ENCODE measurements around the gene VSTM4.

The VSTM4 gene

GRCh38 chr10:49141541-49142332 lies 26.4 kb upstream of the VSTM4 start:
- no peak for DNase-seq

- no peak for DNase-seq
Measured at GRCh38 chr10:49140304-49141177, 25.2 kb upstream of the VSTM4 start.

DNA sequence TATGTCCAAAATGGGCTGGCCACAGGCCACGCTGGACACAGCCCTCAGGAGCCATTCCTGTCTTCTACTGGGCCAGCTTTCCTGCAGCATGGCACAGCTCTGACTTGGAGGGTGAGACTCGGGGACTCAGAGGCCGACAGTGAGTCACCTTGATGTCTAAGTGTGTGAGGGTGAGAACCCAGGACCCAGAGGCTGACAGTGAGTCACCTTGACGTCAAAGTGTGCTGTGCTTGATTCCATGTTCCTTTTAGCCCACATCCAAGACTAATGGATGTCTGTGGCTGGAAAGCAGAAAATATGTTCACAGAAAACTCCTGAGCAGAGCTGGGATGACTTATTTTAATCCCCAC lies 24.5 kb upstream of the VSTM4 start:
- no peak for DNase-seq

- no peak for DNase-seq
Measured at GRCh38 chr10:49139028-49139845, 23.9 kb upstream of the VSTM4 start.

DNA sequence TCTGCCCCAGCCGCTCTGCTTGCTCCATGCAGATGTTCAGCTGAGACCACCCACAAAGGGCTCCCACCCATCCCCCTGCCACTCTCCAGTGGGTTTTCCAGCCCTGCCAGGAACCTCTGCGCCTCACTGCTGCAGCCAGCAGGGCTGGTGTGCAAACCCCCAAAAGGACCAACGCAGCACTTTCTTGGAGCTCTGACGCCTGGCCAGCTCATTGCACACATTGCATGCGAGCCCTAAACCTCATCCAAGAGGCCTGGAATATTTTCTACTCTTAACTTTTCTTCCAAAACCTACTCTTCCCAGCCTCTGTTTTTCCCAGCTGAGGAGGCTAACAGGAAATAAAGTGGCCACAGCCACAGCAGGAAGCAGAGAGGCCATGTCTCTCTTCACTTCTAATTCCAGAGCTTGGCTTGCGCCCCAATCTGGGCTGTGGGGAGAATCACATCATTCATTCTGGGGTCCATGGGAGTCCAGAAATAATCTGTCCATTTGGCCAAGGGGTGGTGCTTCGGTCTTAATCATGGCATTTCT lies 23.1 kb upstream of the VSTM4 start:
- no peak for DNase-seq

DNA sequence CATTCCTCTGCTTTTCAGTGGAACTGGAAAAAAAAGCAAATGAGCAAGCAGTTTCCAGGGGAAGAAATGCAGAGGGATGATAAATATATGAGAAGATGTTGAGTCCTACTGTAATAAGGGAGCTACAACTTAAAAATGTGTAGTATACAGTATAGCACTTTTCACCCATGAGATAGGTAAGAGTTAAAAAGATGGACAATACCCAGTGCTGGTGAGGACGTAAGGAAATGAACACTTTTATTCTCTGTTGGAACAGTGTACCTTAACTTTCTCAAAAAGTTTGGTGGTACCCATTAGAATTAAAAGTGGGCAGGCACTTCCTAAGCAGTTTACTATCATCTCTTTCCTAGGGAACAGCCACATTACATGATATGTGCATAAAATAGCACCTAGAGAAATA lies 21.2 kb upstream of the VSTM4 start:
- no peak for DNase-seq

DNA sequence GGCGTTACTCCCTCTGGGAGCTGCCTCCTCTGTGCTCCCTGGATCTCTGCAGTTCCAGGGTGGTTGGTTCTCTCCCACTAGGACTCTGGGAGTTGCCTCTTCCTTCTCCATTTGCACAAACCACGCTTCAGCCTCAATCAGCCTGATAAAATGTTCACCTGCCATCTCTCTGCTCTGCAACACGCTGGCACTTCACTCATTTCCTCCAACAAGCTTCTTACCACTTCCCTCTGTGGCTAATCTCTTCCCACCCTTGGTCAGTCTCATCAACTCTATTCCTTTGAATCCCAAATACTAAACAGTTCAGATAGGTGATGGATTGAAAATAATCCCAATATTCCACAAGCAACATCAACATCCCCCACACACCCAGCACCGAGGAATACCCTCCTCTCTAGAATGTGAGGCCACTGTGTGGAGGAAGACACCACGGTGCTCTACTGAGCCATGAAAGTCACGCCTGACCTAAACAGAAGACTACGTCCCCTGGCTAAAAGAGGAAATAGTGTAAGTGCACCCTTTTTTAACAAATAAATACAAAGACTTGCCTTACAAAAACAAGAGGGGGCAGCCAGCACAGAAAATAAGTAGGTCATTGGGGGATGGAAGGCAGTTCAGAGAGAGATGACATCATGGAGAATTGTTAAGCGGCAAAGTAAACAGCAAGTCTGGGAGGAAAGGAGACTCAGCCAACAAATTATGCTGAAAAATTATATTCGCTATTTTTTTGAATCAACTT lies 20.4 kb upstream of the VSTM4 start:
- DNase-seq: no peak

GRCh38 chr10:49134327-49134726 lies 19.0 kb upstream of the VSTM4 start:
- no peak for DNase-seq

GRCh38 chr10:49133706-49134248 lies 18.5 kb upstream of the VSTM4 start, which contains the start of gene FAM170B:
Gene FAM170B, minus strand, starts transcription at chr10:49134021. Its CDS starts 103 bp downstream, at chr10:49133918.
- no peak for DNase-seq

- DNase-seq: no peak
Measured at GRCh38 chr10:49132362-49132737, 17.0 kb upstream of the VSTM4 start.

GRCh38 chr10:49131507-49132361 lies 16.4 kb upstream of the VSTM4 start:
- no peak for DNase-seq

DNA sequence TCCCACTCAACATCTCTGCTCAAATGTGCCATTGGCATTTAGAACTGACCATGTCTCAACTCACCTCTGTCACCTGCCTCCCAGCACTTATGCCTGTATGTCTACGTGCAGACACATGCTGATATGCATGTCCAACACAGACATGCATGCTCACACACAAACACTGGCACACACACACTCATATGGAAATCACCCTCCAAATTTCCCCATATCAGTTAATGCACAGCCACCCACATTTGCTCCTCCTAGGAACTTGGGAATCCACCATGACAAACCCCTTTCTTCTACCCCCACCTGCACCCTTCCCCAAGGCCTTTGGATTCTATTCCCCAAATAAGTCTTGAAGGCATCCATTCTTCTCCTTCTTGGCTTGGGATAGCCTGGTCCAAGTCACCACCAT lies 14.1 kb upstream of the VSTM4 start:
- DNase-seq: no peak

DNA sequence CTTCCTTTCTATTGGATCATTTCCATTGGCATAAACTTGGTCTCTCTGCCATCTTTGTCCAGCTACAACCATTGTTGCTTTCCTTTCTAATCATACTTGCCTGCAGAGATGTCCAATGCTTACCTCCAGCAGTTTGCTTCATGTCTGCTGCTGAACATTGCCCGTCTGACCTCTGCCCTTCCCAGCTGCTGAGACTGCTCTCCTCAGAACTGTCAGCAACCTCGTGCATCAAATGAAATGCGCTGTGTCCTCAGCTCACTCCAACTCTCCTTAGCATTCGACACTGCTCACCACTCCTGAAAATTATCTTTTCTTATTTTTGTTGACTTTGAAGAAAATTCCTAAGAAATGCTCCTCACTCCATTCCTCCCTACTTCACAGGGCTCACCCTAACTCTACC lies 13.5 kb upstream of the VSTM4 start:
- DNase-seq: no peak

- DNase-seq: no peak
Measured at GRCh38 chr10:49123981-49124950, 8.9 kb upstream of the VSTM4 start.

DNA sequence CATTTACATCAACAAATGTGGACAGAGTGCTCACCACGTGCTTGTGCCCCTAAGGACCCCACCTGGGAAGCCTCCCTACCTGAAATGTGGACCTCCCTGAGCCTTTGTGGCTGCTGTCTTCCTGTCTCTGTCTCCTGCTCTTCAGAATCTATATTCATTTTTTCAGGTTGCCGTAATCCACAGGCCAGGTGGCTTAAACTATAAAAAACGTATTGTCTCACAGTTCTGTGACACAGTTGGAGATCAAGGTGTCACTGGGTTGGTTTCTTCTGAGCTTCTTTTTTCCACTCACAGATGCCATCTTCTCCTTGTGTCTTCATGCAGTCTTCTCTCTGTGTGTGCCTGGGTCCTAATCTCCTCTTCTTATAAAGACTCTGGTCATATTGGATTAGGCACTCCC lies 5.6 kb upstream of the VSTM4 start:
- no peak for DNase-seq

GRCh38 chr10:49119746-49120145 lies 4.4 kb upstream of the VSTM4 start:
- no peak for DNase-seq

GRCh38 chr10:49118430-49119074 lies 3.2 kb upstream of the VSTM4 start:
- no peak for DNase-seq

- DNase-seq: no peak
Measured at GRCh38 chr10:49117376-49118070, 2.2 kb upstream of the VSTM4 start.

Data from activated effector memory CD4-positive, alpha-beta T cell treated with Interleukin-2 at 50 U/mL for 16 hours (primary cell).